IMR-90 (cell line): ENCODE data around the gene SNX25.

Source experiments
- CEBPB ChIP-seq: IDR thresholded peaks from 2 replicates; pipeline ENCODE4 v1.6.1; 2012; ENCODE audit warnings: low read depth, low read length, improper control_type of control experiment
- MAFK ChIP-seq: IDR thresholded peaks from 2 replicates; pipeline ENCODE4 v1.6.1; 2012; ENCODE audit warnings: low read depth, low read length, improper control_type of control experiment
- MXI1 ChIP-seq: IDR thresholded peaks from 2 replicates; pipeline ENCODE4 v1.6.1; 2012; ENCODE audit warnings: low read depth, mild to moderate bottlenecking, low read length, moderate library complexity, borderline replicate concordance
- POLR2A ChIP-seq: IDR thresholded peaks from 2 replicates; pipeline ENCODE4 v1.6.1; 2012; ENCODE audit warnings: mild to moderate bottlenecking, low read depth, low read length
- RAD21 ChIP-seq: IDR thresholded peaks from 2 replicates; pipeline ENCODE4 v1.6.1; 2012; ENCODE audit warnings: low read length, improper control_type of control experiment
- RCOR1 ChIP-seq: IDR thresholded peaks from 2 replicates; pipeline ENCODE4 v1.6.1; 2012; ENCODE audit warnings: mild to moderate bottlenecking, low read length, improper control_type of control experiment; ENCODE audit not compliant: insufficient replicate concordance
- RFX5 ChIP-seq: IDR thresholded peaks from 2 replicates; pipeline ENCODE4 v1.8.0; 2012; ENCODE audit warnings: low read depth, mild to moderate bottlenecking, low read length, moderate library complexity
- SMC3 ChIP-seq: fragments of 150-350 bp; IDR thresholded peaks from 2 replicates; pipeline ENCODE4 v1.6.1; 2016; ENCODE audit warnings: low read depth, mild to moderate bottlenecking, antibody characterized with exemption, low read length, moderate library complexity
- TF ChIP-seq, protein P1 (sequence below): conservative IDR thresholded peaks from 2 replicates; pipeline ENCODE4 v1.5.1; 2012; ENCODE audit warnings: mild to moderate bottlenecking, low read depth, low read length, improper control_type of control experiment
- TF ChIP-seq, protein P2 (sequence below): fragments of 150-350 bp; IDR thresholded peaks from 2 replicates; pipeline ENCODE4 v1.6.1; 2017; ENCODE audit warnings: mild to moderate bottlenecking, antibody characterized with exemption, low read length, low read depth
- TF ChIP-seq, protein P3 (sequence below): fragments of 150-350 bp; IDR thresholded peaks from 2 replicates; pipeline ENCODE4 v1.6.1; 2016; ENCODE audit warnings: low read depth, mild to moderate bottlenecking, low read length, moderate library complexity, borderline replicate concordance

DNA sequence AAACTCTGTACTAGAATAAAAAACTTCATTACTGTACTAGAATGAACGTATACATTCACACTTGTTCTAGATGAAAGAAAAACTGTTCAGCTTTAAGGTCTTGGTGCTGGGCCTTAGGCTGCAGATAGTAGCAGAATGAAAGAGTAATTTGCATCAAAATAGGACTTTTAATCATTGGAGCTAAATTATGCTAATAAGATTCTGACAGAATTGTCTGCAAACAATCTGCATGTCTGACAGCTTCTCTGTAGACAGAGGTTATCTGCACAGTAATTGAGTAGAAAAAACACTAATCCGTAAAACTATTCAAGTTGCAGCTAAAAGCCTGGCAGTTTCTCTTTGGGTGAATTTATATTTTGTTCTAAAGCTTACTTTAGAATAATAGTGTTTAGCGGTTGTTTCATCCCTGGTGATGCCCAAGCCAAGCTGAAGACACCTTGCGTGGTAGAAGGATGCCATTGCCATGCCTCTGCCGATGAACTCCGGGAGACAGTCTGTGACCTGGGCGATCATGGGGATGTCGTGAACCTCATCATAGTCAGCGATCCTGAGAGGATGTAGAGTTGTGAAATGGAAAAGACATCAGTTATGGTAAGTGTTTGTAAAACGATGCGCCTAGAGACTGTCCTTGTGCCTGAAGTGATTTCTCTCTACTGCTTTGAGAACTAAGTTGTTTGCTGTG lies 161.0 kb downstream of the SNX25 start:
- TF ChIP-seq, protein P1, sequence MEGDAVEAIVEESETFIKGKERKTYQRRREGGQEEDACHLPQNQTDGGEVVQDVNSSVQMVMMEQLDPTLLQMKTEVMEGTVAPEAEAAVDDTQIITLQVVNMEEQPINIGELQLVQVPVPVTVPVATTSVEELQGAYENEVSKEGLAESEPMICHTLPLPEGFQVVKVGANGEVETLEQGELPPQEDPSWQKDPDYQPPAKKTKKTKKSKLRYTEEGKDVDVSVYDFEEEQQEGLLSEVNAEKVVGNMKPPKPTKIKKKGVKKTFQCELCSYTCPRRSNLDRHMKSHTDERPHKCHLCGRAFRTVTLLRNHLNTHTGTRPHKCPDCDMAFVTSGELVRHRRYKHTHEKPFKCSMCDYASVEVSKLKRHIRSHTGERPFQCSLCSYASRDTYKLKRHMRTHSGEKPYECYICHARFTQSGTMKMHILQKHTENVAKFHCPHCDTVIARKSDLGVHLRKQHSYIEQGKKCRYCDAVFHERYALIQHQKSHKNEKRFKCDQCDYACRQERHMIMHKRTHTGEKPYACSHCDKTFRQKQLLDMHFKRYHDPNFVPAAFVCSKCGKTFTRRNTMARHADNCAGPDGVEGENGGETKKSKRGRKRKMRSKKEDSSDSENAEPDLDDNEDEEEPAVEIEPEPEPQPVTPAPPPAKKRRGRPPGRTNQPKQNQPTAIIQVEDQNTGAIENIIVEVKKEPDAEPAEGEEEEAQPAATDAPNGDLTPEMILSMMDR = no peak
- TF ChIP-seq POLR2A = no peak
- no peak for TF ChIP-seq RCOR1
- TF ChIP-seq SMC3 = no peak
- no peak for TF ChIP-seq RAD21
- TF ChIP-seq RFX5 = no peak
- TF ChIP-seq MAFK = no peak
- TF ChIP-seq, protein P2, sequence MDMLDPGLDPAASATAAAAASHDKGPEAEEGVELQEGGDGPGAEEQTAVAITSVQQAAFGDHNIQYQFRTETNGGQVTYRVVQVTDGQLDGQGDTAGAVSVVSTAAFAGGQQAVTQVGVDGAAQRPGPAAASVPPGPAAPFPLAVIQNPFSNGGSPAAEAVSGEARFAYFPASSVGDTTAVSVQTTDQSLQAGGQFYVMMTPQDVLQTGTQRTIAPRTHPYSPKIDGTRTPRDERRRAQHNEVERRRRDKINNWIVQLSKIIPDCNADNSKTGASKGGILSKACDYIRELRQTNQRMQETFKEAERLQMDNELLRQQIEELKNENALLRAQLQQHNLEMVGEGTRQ = no peak
- no peak for TF ChIP-seq CEBPB
- no peak for TF ChIP-seq MXI1
- TF ChIP-seq, protein P3, sequence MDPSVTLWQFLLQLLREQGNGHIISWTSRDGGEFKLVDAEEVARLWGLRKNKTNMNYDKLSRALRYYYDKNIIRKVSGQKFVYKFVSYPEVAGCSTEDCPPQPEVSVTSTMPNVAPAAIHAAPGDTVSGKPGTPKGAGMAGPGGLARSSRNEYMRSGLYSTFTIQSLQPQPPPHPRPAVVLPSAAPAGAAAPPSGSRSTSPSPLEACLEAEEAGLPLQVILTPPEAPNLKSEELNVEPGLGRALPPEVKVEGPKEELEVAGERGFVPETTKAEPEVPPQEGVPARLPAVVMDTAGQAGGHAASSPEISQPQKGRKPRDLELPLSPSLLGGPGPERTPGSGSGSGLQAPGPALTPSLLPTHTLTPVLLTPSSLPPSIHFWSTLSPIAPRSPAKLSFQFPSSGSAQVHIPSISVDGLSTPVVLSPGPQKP = no peak
